HepG2 (cell line): Measurements from ENCODE around the gene ZNF23. TPM values are rescaled to one million over a fixed set of nuclear protein-coding genes. Genes with fewer than 3 reads are reported as not detected.

Experiments used
- ARID2 ChIP-seq: sonication (generic); formaldehyde crosslinking; IDR thresholded peaks from 2 replicates; pipeline ENCODE4 v1.8.1; 2022; ENCODE audit warnings: mild to moderate bottlenecking, missing genetic modification reagents, borderline replicate concordance
- ARNT ChIP-seq: fragments of 450-650 bp; IDR thresholded peaks from 2 replicates; pipeline ENCODE4 v1.6.1; 2017
- ARNT2 ChIP-seq: sonication (generic); formaldehyde crosslinking; IDR thresholded peaks from 2 replicates; pipeline ENCODE4 v1.8.0; 2022; ENCODE audit warnings: mild to moderate bottlenecking, low read depth, missing genetic modification reagents, moderate library complexity
- ATF1 ChIP-seq: IDR thresholded peaks from 2 replicates; pipeline ENCODE4 v1.6.1; 2016; ENCODE audit warnings: mild to moderate bottlenecking, control low read depth
- CBX5 ChIP-seq: sonication (generic); formaldehyde crosslinking; IDR thresholded peaks from 2 replicates; pipeline ENCODE4 v1.4.0; 2020; ENCODE audit warnings: missing genetic modification reagents, borderline replicate concordance
- ESRRA ChIP-seq: sonication (generic); formaldehyde crosslinking; IDR thresholded peaks from 2 replicates; pipeline ENCODE4 v1.5.1; 2020; ENCODE audit warnings: mild to moderate bottlenecking, low read depth, missing genetic modification reagents
- GPBP1L1 ChIP-seq: sonication (generic); formaldehyde crosslinking; IDR thresholded peaks from 2 replicates; pipeline ENCODE4 v1.5.0; 2020; ENCODE audit warnings: mild to moderate bottlenecking, missing genetic modification reagents
- IKZF1 ChIP-seq: fragments of 450-650 bp; IDR thresholded peaks from 2 replicates; pipeline ENCODE4 v1.7.1; 2016
- KLF11 ChIP-seq: IDR thresholded peaks from 2 replicates; pipeline ENCODE4 v1.6.1; 2016; ENCODE audit warnings: missing compliant biosample characterization
- MAFF ChIP-seq: IDR thresholded peaks from 2 replicates; pipeline ENCODE4 v1.6.1; 2011; ENCODE audit warnings: low read depth, low read length, improper control_type of control experiment
- MYC ChIP-seq: sonication (generic); formaldehyde crosslinking; IDR thresholded peaks from 2 replicates; pipeline ENCODE4 v1.9.0; 2021; ENCODE audit warnings: missing genetic modification reagents, borderline replicate concordance
- SALL1 ChIP-seq: sonication (generic); formaldehyde crosslinking; IDR thresholded peaks from 2 replicates; pipeline ENCODE4 v1.8.0; 2022; ENCODE audit warnings: mild to moderate bottlenecking, missing genetic modification reagents
- SNAPC2 ChIP-seq: sonication (generic); formaldehyde crosslinking; IDR thresholded peaks from 2 replicates; pipeline ENCODE4 v1.8.1; 2022; ENCODE audit warnings: mild to moderate bottlenecking, missing genetic modification reagents
- SOX13 ChIP-seq, 3 experiments: fragments of 450-650 bp in 1 of 3; sonication (generic) in 1 of 3; formaldehyde crosslinking in 1 of 3; IDR thresholded peaks in 2 of 3; conservative IDR thresholded peaks in 1 of 3; 2 replicates each; pipeline versions ENCODE4 v1.5.0 to v1.6.1; 2016 to 2020; ENCODE audit warnings: antibody characterized with exemption in 1 of 3, mild to moderate bottlenecking in 1 of 3, missing compliant biosample characterization in 1 of 3, missing genetic modification reagents in 1 of 3, moderate library complexity in 1 of 3
- SP5 ChIP-seq: IDR thresholded peaks from 2 replicates; pipeline ENCODE4 v1.6.1; 2016; ENCODE audit warnings: low read depth, borderline replicate concordance
- TMF1 ChIP-seq: sonication (generic); formaldehyde crosslinking; IDR thresholded peaks from 2 replicates; pipeline ENCODE4 v1.8.1; 2022; ENCODE audit warnings: low read depth, missing genetic modification reagents
- ZNF382 ChIP-seq: sonication (generic); formaldehyde crosslinking; IDR thresholded peaks from 2 replicates; pipeline ENCODE4 v1.5.0; 2020; ENCODE audit warnings: missing genetic modification reagents, mild to moderate bottlenecking, borderline replicate concordance
- ZNF562 ChIP-seq: sonication (generic); formaldehyde crosslinking; IDR thresholded peaks from 2 replicates; pipeline ENCODE4 v1.8.0; 2022; ENCODE audit warnings: missing genetic modification reagents, borderline replicate concordance
- ZNF563 ChIP-seq: sonication (generic); formaldehyde crosslinking; IDR thresholded peaks from 2 replicates; pipeline ENCODE4 v1.8.0; 2022; ENCODE audit warnings: mild to moderate bottlenecking, moderate library complexity, missing genetic modification reagents
- ZNF639 ChIP-seq: conservative IDR thresholded peaks from 2 replicates; pipeline ENCODE4 v1.6.1; 2018; ENCODE audit warnings: missing genetic modification reagents
- ZNF672 ChIP-seq: sonication (generic); formaldehyde crosslinking; IDR thresholded peaks from 2 replicates; pipeline ENCODE4 v1.8.1; 2022; ENCODE audit warnings: missing genetic modification reagents
- ZXDC ChIP-seq: sonication (generic); formaldehyde crosslinking; IDR thresholded peaks from 2 replicates; pipeline ENCODE4 v1.5.0; 2020; ENCODE audit warnings: mild to moderate bottlenecking, missing genetic modification reagents
- polyA plus RNA-seq, 8 experiments: library from polyadenylated mRNA; depleted of rRNA in 3 of 8; stranded (reverse) in 7 of 8; unstranded in 1 of 8; fragments of >200 nt; fragmentation: Illumina TruSeq in 4 of 8; extraction: Trizol in 4 of 8; gene quantifications; 2 replicates each; pipeline versions ENCODE4 v1.2.1 to v1.2.3, GENCODE V29; 2011 to 2016; ENCODE audit warnings: low read depth in 4 of 8, missing spikeins in 1 of 8, mixed read lengths in 1 of 8; ENCODE audit not compliant: insufficient read depth in 1 of 8
- total RNA-seq, 5 experiments: library from RNA; depleted of rRNA; stranded (reverse); fragments of >200 nt; fragmentation: Illumina TruSeq; extraction: Trizol; gene quantifications; 2 replicates each; pipeline ENCODE4 v1.2.3, GENCODE V29; 2016; ENCODE audit warnings: low read depth in 1 of 5
- TF ChIP-seq, protein P1 (sequence below): sonication (generic); formaldehyde crosslinking; IDR thresholded peaks from 2 replicates; pipeline ENCODE4 v1.4.0; 2020; ENCODE audit warnings: missing genetic modification reagents

Gene ZNF23
- total and polyA plus RNA-seq, 2 of the 13 experiments (the other 11 are each of a cell fraction or from before 2014, with no cell fraction given), result 8.6 to 12.2 TPM

GRCh38 chr16:71426069-71426879, 35.8 kb downstream of the ZNF23 start (continued):
- TF ChIP-seq SALL1 (CRISPR knock-in tag), result peak; percentile 97
- TF ChIP-seq ZNF562 (CRISPR knock-in tag), result no peak
- TF ChIP-seq ARID2, result no peak
- TF ChIP-seq ZNF672 (CRISPR knock-in tag), result no peak
- TF ChIP-seq ZNF639 (CRISPR knock-in tag), result peak; percentile 80
- no peak; the same call in 1 of the 2 replicates for TF ChIP-seq TMF1 (CRISPR knock-in tag)
- TF ChIP-seq ZNF382 (CRISPR knock-in tag), result no peak
- TF ChIP-seq ARNT, result no peak
- TF ChIP-seq, protein P1, sequence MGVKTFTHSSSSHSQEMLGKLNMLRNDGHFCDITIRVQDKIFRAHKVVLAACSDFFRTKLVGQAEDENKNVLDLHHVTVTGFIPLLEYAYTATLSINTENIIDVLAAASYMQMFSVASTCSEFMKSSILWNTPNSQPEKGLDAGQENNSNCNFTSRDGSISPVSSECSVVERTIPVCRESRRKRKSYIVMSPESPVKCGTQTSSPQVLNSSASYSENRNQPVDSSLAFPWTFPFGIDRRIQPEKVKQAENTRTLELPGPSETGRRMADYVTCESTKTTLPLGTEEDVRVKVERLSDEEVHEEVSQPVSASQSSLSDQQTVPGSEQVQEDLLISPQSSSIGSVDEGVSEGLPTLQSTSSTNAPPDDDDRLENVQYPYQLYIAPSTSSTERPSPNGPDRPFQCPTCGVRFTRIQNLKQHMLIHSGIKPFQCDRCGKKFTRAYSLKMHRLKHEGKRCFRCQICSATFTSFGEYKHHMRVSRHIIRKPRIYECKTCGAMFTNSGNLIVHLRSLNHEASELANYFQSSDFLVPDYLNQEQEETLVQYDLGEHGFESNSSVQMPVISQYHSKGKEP, result peak; percentile 72; the same call in 1 of the 2 replicates
- TF ChIP-seq MAFF, result no peak
- peak; percentile 76; the same call in 1 of the 2 replicates for TF ChIP-seq SP5 (CRISPR knock-in tag)
- TF ChIP-seq MYC (CRISPR knock-in tag), result peak; percentile 91
- TF ChIP-seq ESRRA (CRISPR knock-in tag), result peak; percentile 96
- TF ChIP-seq ATF1 (CRISPR knock-in tag), result 0 out of 2 replicates have a peak, but pooled peaks have one; percentile 58
- peak; percentile 72; the same call in 1 of the 2 replicates for TF ChIP-seq ZXDC (CRISPR knock-in tag)
- peak; percentile 97 for TF ChIP-seq KLF11 (CRISPR knock-in tag)
- no peak for TF ChIP-seq GPBP1L1 (CRISPR knock-in tag)
- peak; percentile 77 for TF ChIP-seq SOX13 (IDR thresholded peaks at IDR 0.05)
- peak in 1 of 2 experiments; percentile 94; a peak in 2 of 4 replicates for TF ChIP-seq SOX13 (CRISPR knock-in tag; conservative IDR thresholded peaks at IDR 0.05 in 1 of 2, IDR thresholded peaks at IDR 0.05 in 1 of 2)
- TF ChIP-seq ZNF563 (CRISPR knock-in tag), result peak; percentile 85
- TF ChIP-seq SNAPC2 (CRISPR knock-in tag), result peak; percentile 63; the same call in 1 of the 2 replicates
- no peak for TF ChIP-seq IKZF1
- TF ChIP-seq ARNT2 (CRISPR knock-in tag), result peak; percentile 87
- peak; percentile 98 for TF ChIP-seq CBX5 (CRISPR knock-in tag)
